Measurements from ENCODE around the gene KCNK4. TPM values are rescaled to one million over a fixed set of nuclear protein-coding genes. Genes with fewer than 3 reads are reported as not detected.
A peak's percentile ranks its signal among the peaks of the same experiment; 100 is the strongest.

The KCNK4 gene
- total and polyA plus RNA-seq, 2 of the 13 experiments (the other 11 are each of a cell fraction or from before 2014, with no cell fraction given), result not detected

DNA sequence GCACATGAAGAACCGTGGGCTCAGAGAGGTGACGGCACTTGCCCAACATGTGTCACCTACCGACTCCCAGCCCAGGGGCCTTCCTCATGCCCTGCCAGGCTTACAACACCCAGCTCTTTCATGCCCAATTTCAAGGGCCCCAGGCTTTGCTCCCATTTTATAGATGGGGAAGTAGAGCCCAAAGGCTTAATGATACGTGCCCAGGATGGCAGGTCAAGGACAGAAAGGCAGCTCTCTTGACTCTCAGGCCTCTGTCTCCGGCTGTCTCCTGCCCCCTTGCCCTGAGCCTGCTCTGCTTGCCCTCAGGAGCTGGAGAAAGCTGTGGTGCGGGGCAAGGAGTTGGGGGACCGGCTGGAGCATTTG, 57.9 kb downstream of the KCNK4 start:
- Histone ChIP-seq H3K27me3 (ENCODE audit: control insufficient read depth in 1 of 2, insufficient read depth in 2 of 2, low read length in 2 of 2) (peaks cover 2 to 30% of the 10 kb centered on the region in 2 experiments; a peak in 4 of 5 replicates), H3K79me2 (ENCODE audit: insufficient read depth, low read length) (no peaks in the 10 kb centered on the region), H3K27ac (ENCODE audit: extremely low read length, insufficient read depth, low read length) (no peak overlapping the region), H3K4me2 (ENCODE audit: low read depth, low read length) (peak overlapping the region; percentile 60), H3K36me3 (replicated peaks in 1 of 2; ENCODE audit: control insufficient read depth in 1 of 2, insufficient read depth in 2 of 2, low read length in 2 of 2) (no peaks in the 10 kb centered on the region), H3K4me1 (ENCODE audit: insufficient read depth, low read length) (peaks cover 36% of the 10 kb centered on the region), H2AFZ (ENCODE audit: low read length) (no peak overlapping the region), H3K9me3 (ENCODE audit: low read length) (no peaks in the 10 kb centered on the region), H3K4me3 (replicated peaks in 1 of 3; ENCODE audit: insufficient read depth in 1 of 3, low read depth in 2 of 3, low read length in 3 of 3) (no peak overlapping the region), H3K9ac (ENCODE audit: insufficient read depth, low read depth, low read length) (no peak overlapping the region), H4K20me1 (ENCODE audit: insufficient read depth, low read length) (no peaks in the 10 kb centered on the region)
- in situ Hi-C loops (cut with HindIII; ENCODE audit: extremely low pct_ligation_motif_present, low pct_unique_long_range_greater_than_20kb), result no loop called here
- no peak for FAIRE-seq
- DNase-seq (ENCODE audit: low spot score), result no peak
- BruUV-seq (replicated peaks), result no TSS peak
- WGBS (ENCODE audit: low lambda C conversion rate), result 57% methylated on average over 5 of the region's 7 CpGs
- ATAC-seq, result no peak
- intact Hi-C loops (cut with micrococcal nuclease; ENCODE audit: unreplicated experiment), result no loop called here
- TF ChIP-seq ZNF891 (CRISPR knock-in tag; IDR thresholded peaks at IDR 0.05), result no peak
- peak; percentile 88 for TF ChIP-seq ZNF629 (CRISPR knock-in tag; conservative IDR thresholded peaks at IDR 0.05)
- TF ChIP-seq WIZ (CRISPR knock-in tag; IDR thresholded peaks at IDR 0.05), result no peak
- no peak for TF ChIP-seq LCORL (IDR thresholded peaks at IDR 0.05)
- TF ChIP-seq LCORL (CRISPR knock-in tag; IDR thresholded peaks at IDR 0.05), result no peak
- no peak for TF ChIP-seq ZNF510 (CRISPR knock-in tag; IDR thresholded peaks at IDR 0.05; ENCODE audit: low read depth)
- ChIA-PET CTCF (ENCODE audit: low intra/inter-chr PET ratio, low total read pairs) (no interaction called here), POLR2A (interaction anchor here (0.7 kb wide), 1 partner anchor 31 kb away, joined by 3 read pairs; the partner anchor contains the start of gene PRDX5)

DNA sequence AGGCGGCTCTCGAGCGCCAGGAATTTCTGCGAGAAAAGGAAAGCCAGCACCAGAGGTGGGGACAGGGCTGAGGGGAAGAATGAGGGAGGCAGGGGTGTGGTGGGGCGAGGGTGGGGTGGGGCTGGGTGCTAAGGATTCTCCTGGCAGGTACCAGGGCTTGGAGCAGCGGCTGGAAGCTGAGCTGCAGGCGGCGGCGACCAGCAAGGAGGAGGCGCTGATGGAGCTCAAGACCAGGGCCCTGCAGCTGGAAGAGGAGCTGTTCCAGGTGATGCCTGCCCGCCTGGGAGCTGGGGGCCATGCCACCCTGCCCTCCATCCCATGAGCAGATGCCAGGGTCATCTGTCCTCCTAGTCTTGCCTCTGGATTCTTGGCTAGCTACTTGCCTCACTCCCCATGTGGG, 58.3 kb downstream of the KCNK4 start:
- H2AFZ ChIP-seq (ENCODE audit: low read length), result no peak overlapping the region
- H3K9ac ChIP-seq (ENCODE audit: insufficient read depth, low read depth, low read length), result no peak overlapping the region
- intact Hi-C loops (cut with micrococcal nuclease; ENCODE audit: unreplicated experiment) (no loop called here), in situ Hi-C loops (cut with HindIII; ENCODE audit: extremely low pct_ligation_motif_present, low pct_unique_long_range_greater_than_20kb) (no loop called here)
- no peaks in the 10 kb centered on the region for H3K36me3 ChIP-seq (replicated peaks in 1 of 2; ENCODE audit: control insufficient read depth in 1 of 2, insufficient read depth in 2 of 2, low read length in 2 of 2)
- ATAC-seq (no peak), FAIRE-seq (no peak), DNase-seq (ENCODE audit: low spot score) (no peak)
- BruUV-seq (replicated peaks), result no TSS peak
- H3K4me3 ChIP-seq (replicated peaks in 1 of 3; ENCODE audit: insufficient read depth in 1 of 3, low read depth in 2 of 3, low read length in 3 of 3), result no peak overlapping the region
- H3K79me2 ChIP-seq (ENCODE audit: insufficient read depth, low read length), result no peaks in the 10 kb centered on the region
- ChIA-PET POLR2A (interaction anchor here (0.7 kb wide), 1 partner anchor 31 kb away, joined by 3 read pairs; the partner anchor contains the start of gene PRDX5), CTCF (ENCODE audit: low intra/inter-chr PET ratio, low total read pairs) (no interaction called here)
- WGBS (ENCODE audit: low lambda C conversion rate), result 72% methylated on average over 9 of the region's 11 CpGs
- H4K20me1 ChIP-seq (ENCODE audit: insufficient read depth, low read length), result no peaks in the 10 kb centered on the region
- no peaks in the 10 kb centered on the region for H3K9me3 ChIP-seq (ENCODE audit: low read length)
- peaks cover 36% of the 10 kb centered on the region for H3K4me1 ChIP-seq (ENCODE audit: insufficient read depth, low read length)
- H3K27ac ChIP-seq (ENCODE audit: extremely low read length, insufficient read depth, low read length), result no peak overlapping the region
- H3K27me3 ChIP-seq (ENCODE audit: control insufficient read depth in 1 of 2, insufficient read depth in 2 of 2, low read length in 2 of 2), result peaks cover 2 to 29% of the 10 kb centered on the region in 2 experiments; a peak in 4 of 5 replicates
- no peak overlapping the region for H3K4me2 ChIP-seq (ENCODE audit: low read depth, low read length)
- no peak for TF ChIP-seq ZNF570 (CRISPR knock-in tag; IDR thresholded peaks at IDR 0.05; ENCODE audit: borderline replicate concordance)
- TF ChIP-seq, protein P1, sequence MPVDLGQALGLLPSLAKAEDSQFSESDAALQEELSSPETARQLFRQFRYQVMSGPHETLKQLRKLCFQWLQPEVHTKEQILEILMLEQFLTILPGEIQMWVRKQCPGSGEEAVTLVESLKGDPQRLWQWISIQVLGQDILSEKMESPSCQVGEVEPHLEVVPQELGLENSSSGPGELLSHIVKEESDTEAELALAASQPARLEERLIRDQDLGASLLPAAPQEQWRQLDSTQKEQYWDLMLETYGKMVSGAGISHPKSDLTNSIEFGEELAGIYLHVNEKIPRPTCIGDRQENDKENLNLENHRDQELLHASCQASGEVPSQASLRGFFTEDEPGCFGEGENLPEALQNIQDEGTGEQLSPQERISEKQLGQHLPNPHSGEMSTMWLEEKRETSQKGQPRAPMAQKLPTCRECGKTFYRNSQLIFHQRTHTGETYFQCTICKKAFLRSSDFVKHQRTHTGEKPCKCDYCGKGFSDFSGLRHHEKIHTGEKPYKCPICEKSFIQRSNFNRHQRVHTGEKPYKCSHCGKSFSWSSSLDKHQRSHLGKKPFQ (CRISPR knock-in tag; IDR thresholded peaks at IDR 0.05; ENCODE audit: insufficient replicate concordance), result no peak
- TF ChIP-seq SPEN (CRISPR knock-in tag; IDR thresholded peaks at IDR 0.05; ENCODE audit: low read depth), result no peak
- no peak for TF ChIP-seq PHF5A (CRISPR knock-in tag; IDR thresholded peaks at IDR 0.05; ENCODE audit: low read depth, unreplicated experiment)
- no peak for TF ChIP-seq ZSCAN22 (CRISPR knock-in tag; IDR thresholded peaks at IDR 0.05)
- no peak for TF ChIP-seq MXI1 (IDR thresholded peaks at IDR 0.05; ENCODE audit: borderline replicate concordance, low read depth, low read length)
- TF ChIP-seq, protein P2, sequence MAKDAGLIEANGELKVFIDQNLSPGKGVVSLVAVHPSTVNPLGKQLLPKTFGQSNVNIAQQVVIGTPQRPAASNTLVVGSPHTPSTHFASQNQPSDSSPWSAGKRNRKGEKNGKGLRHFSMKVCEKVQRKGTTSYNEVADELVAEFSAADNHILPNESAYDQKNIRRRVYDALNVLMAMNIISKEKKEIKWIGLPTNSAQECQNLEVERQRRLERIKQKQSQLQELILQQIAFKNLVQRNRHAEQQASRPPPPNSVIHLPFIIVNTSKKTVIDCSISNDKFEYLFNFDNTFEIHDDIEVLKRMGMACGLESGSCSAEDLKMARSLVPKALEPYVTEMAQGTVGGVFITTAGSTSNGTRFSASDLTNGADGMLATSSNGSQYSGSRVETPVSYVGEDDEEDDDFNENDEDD (CRISPR knock-in tag; IDR thresholded peaks at IDR 0.05; ENCODE audit: borderline replicate concordance), result no peak
- TF ChIP-seq, protein P3, sequence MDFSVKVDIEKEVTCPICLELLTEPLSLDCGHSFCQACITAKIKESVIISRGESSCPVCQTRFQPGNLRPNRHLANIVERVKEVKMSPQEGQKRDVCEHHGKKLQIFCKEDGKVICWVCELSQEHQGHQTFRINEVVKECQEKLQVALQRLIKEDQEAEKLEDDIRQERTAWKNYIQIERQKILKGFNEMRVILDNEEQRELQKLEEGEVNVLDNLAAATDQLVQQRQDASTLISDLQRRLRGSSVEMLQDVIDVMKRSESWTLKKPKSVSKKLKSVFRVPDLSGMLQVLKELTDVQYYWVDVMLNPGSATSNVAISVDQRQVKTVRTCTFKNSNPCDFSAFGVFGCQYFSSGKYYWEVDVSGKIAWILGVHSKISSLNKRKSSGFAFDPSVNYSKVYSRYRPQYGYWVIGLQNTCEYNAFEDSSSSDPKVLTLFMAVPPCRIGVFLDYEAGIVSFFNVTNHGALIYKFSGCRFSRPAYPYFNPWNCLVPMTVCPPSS (IDR thresholded peaks at IDR 0.05), result no peak
- TF ChIP-seq ELF4 (CRISPR knock-in tag; IDR thresholded peaks at IDR 0.05; ENCODE audit: borderline replicate concordance), result no peak
- TF ChIP-seq RFX5 (IDR thresholded peaks at IDR 0.05; ENCODE audit: low read depth, low read length), result no peak
- TF ChIP-seq ZNF672 (CRISPR knock-in tag; IDR thresholded peaks at IDR 0.05), result no peak
- no peak for TF ChIP-seq ZNF891 (CRISPR knock-in tag; IDR thresholded peaks at IDR 0.05)

Data from HepG2 (cell line).